Lower leg skin (tissue), 4 donors: ENCODE data around the gene NSUN6. TPM values are rescaled to one million over a fixed set of nuclear protein-coding genes. Genes with fewer than 3 reads are reported as not detected.
"Not testable (repeated sequence)": the region's sequence is repeated elsewhere in the genome, so short reads cannot be mapped to it uniquely, and the experiment has no call there.

ENCODE experiments used
- DNase-seq, 2 donors: peaks; one replicate each; pipeline ENCODE4 v3.0.0-alpha.2; 2019; ENCODE audit warnings: low spot score in 2 of 2
- H3K4me3 ChIP-seq: fragments of 200-600 bp; sonication (generic); 2 replicates; pipeline ENCODE4 v1.5.1; 2017; ENCODE audit warnings: mild to moderate bottlenecking, low read depth; ENCODE audit not compliant: poor library complexity, severe bottlenecking
- POLR2A ChIP-seq, 2 donors: fragments of 450-650 bp; IDR thresholded peaks; one replicate each; pipeline ENCODE4 v1.6.1; 2016 to 2017; ENCODE audit warnings: antibody characterized with exemption in 2 of 2, mild to moderate bottlenecking in 1 of 2, moderate library complexity in 1 of 2
- WGBS, 2 donors: methylation state at CpG; one replicate each; pipeline ENCODE4 v1.1.5; 2018; 5-methylcytosine and 5-hydroxymethylcytosine counted together
- intact Hi-C: fragments of 100-400 bp; cut with DNase I; formaldehyde crosslinking; loops from one replicate; pipeline ENCODE4 v1.15.0; 2023; ENCODE audit warnings: low total_unique reads
- total RNA-seq, 4 donors: library from RNA; depleted of rRNA; stranded (reverse); fragments of >200 nt; gene quantifications; one replicate each; pipeline ENCODE4 v1.1.0, GENCODE V29; 2016
- TF ChIP-seq, protein P1 (sequence below), 3 donors: fragments of 450-650 bp; IDR thresholded peaks; one replicate each; pipeline ENCODE4 v1.5.1; 2016; ENCODE audit warnings: antibody characterized with exemption in 3 of 3, mild to moderate bottlenecking in 3 of 3, moderate library complexity in 2 of 3

NSUN6 gene
- total RNA-seq, 4 donors from 2014 or later, result 5.9 to 12.8 (median 8.6) TPM

- DNase-seq, result no peak
- TF ChIP-seq, protein P1, sequence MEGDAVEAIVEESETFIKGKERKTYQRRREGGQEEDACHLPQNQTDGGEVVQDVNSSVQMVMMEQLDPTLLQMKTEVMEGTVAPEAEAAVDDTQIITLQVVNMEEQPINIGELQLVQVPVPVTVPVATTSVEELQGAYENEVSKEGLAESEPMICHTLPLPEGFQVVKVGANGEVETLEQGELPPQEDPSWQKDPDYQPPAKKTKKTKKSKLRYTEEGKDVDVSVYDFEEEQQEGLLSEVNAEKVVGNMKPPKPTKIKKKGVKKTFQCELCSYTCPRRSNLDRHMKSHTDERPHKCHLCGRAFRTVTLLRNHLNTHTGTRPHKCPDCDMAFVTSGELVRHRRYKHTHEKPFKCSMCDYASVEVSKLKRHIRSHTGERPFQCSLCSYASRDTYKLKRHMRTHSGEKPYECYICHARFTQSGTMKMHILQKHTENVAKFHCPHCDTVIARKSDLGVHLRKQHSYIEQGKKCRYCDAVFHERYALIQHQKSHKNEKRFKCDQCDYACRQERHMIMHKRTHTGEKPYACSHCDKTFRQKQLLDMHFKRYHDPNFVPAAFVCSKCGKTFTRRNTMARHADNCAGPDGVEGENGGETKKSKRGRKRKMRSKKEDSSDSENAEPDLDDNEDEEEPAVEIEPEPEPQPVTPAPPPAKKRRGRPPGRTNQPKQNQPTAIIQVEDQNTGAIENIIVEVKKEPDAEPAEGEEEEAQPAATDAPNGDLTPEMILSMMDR (IDR thresholded peaks at IDR 0.05), result peak in 1 of 3 donors; percentile 15
- no peak for TF ChIP-seq POLR2A (IDR thresholded peaks at IDR 0.05)
- WGBS, 2 donors, result 87 to 92% methylated on average over 8 of the region's 8 CpGs
- intact Hi-C loops, result no loop called here
- no peak overlapping the region for H3K4me3 ChIP-seq
These were observed 78.3 kb downstream of the NSUN6 start for GRCh38 chr10:18572959-18573561.

GRCh38 chr10:18571780-18572179 is 79.6 kb downstream of the NSUN6 start:
- TF ChIP-seq POLR2A (IDR thresholded peaks at IDR 0.05), result no peak
- TF ChIP-seq, protein P1 (IDR thresholded peaks at IDR 0.05), result no peak
- intact Hi-C loops, result no loop called here
- 97 to 98% methylated on average over 1 of the region's 1 CpG for WGBS, 2 donors
- no peak overlapping the region for H3K4me3 ChIP-seq
- DNase-seq, result no peak

GRCh38 chr10:18571076-18571475 is 80.3 kb downstream of the NSUN6 start:
- intact Hi-C loops, result no loop called here
- TF ChIP-seq, protein P1 (IDR thresholded peaks at IDR 0.05), result no peak
- TF ChIP-seq POLR2A (IDR thresholded peaks at IDR 0.05), result no peak
- no peak overlapping the region for H3K4me3 ChIP-seq
- DNase-seq, result no peak

DNA sequence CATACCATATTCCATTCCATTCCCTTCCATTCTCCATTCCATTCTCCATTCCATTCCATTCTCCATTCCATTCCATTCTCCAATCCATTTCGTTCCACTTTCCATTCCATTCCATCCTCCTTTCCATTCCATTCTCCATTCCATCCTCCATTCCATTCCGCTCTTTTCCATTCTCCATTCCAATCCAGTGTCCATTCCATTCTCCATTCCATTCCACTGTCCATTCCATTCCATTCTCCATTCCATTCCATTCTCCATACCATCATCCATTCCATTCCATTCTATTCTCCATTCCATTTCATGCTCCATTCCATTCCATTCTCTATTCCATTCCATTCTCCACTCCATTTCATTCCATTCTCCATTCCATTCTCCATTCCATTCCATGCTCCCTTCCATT is 81.0 kb downstream of the NSUN6 start:
- H3K4me3 ChIP-seq, DNase-seq, intact Hi-C loops: not testable (repeated sequence)
- 96 to 99% methylated on average over 2 of the region's 2 CpGs for WGBS, 2 donors

DNA sequence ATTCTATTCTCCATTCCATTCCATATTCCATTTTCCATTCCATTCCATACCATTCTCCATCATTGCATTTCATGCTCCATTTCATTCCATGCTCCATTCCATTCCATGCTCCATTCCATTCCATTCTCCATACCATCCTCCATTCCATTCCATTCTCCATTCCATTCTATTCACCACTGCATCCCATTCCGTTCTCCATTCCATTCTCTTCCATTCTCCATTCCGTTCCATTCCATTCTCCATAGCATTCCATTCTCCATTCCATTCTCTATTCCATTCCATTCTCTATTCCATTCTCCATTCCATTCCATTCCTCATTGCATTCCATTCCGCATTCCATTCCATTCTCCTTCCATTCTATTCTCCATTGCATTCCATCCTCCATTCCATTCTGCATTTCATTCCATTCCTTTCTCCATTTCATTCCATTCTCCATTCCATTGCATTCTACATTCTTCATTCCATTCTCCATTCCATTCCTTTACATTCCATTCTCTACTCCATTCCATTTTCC is 84.0 kb downstream of the NSUN6 start:
- no peak for DNase-seq
- no peak overlapping the region for H3K4me3 ChIP-seq
- 97 to 98% methylated on average over 3 of the region's 3 CpGs for WGBS, 2 donors
- no peak for TF ChIP-seq POLR2A (IDR thresholded peaks at IDR 0.05)
- TF ChIP-seq, protein P1 (IDR thresholded peaks at IDR 0.05), result no peak
- intact Hi-C loops, result no loop called here

DNA sequence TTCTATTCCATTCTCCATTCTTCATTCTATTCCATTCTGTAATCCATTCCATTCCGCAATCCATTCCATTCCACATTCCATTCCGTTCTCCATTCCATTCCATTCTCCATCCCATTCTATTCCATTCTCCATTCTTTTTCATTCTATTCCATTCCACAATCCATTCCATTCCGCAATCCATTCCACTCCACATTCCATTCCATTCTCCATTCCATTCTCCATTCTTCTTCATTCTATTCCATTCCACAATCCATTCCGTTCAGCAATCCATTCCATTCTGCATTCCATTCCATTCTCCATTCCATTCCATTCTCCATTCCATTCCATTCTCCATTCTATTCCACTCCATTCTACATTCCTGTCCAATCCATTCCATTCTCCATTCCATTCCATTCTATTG is 85.2 kb downstream of the NSUN6 start:
- TF ChIP-seq, protein P1 (IDR thresholded peaks at IDR 0.05), result no peak
- no peak for TF ChIP-seq POLR2A (IDR thresholded peaks at IDR 0.05)
- 83% methylated on average over 4 of the region's 4 CpGs for WGBS, 2 donors
- intact Hi-C loops, result no loop called here

More for the DNA sequence above, 85.2 kb downstream of the NSUN6 start:
- DNase-seq, result no peak
- H3K4me3 ChIP-seq, result no peak overlapping the region
